ENCODE measurements around the gene NPLOC4. TPM values are rescaled to one million over a fixed set of nuclear protein-coding genes. Genes with fewer than 3 reads are reported as not detected.
A peak's percentile ranks its signal among the peaks of the same experiment; 100 is the strongest.

Gene NPLOC4
- total and polyA plus RNA-seq, 12 donors: 41.7 to 140 (median 80.3) TPM

- Histone ChIP-seq H3K27ac (peak overlapping the region in 3 of 5 donors; percentile 27 to 99 (median 99)), H3K4me1 (replicated peaks in 1 of 2) (peaks cover 15 to 37% of the 10 kb centered on the region in 2 donors), H3K27me3 (no peaks in the 10 kb centered on the region), H3K9me3 (replicated peaks in 1 of 3) (no peaks in the 10 kb centered on the region), H3K36me3 (replicated peaks in 1 of 2) (peaks cover 0 to 32% of the 10 kb centered on the region in 2 donors), H3K4me3 (peak overlapping the region in 3 of 4 donors; percentile 84 to 95 (median 92))
- DNase-seq: peak in 1 of 7 donors; percentile 30
- WGBS, 4 donors: 13 to 33% (median 20%) methylated on average over 11 to 22 of the region's 22 CpGs
- intact Hi-C loops (cut with DNase I): loop anchor here (10.0 kb wide), 1 partner anchor 95 kb away; no protein-coding TSS in a partner anchor
- no peak for TF ChIP-seq CTCF (IDR thresholded peaks at IDR 0.05)
- no peak for TF ChIP-seq POLR2A (IDR thresholded peaks at IDR 0.05)
Observed at GRCh38 chr17:81509972-81510784, 126.7 kb downstream of the NPLOC4 start.

DNA sequence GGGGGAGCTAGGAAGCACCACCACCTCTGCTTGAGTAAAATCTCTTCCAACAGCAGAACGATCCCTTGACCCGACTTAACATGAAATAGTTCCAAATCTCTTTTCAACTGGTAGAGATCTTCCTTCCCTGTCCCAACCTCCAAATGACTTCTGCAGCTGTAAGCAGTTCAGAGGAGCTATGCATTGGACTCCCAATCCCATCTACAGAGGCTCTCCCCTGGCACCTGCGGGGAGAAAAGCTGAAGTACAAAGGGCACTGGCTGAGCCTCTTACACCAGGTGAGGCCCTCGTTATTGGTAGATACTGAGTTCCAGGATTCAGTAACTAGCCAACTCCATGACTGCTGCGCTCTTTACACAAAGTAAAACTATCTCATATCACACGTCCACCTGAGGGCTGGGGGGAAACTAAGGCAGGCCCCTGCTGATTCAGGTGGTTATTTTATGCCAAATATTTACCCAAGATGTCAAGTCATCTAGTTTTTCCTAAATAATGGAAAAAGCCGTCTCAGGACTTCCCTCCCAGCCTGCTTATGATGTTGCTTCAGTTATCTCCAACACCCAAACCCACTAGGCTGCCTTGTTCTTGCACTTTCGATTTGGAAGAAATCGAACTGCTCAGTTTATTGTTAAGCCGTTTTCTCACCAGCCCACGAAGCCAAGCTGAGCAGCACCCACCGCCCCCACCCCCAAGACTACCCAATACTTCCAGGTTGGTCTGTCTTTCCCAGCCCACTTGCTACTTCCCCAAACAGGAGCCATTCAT, 127.5 kb downstream of the NPLOC4 start:
- Histone ChIP-seq H3K9me3 (replicated peaks in 1 of 3) (no peaks in the 10 kb centered on the region), H3K36me3 (replicated peaks in 1 of 2) (peaks cover 0 to 32% of the 10 kb centered on the region in 2 donors), H3K4me1 (replicated peaks in 1 of 2) (peaks cover 15 to 37% of the 10 kb centered on the region in 2 donors), H3K27me3 (no peaks in the 10 kb centered on the region), H3K27ac (peak overlapping the region in 3 of 5 donors; percentile 27 to 44 (median 30)), H3K4me3 (peak overlapping the region in 2 of 4 donors; percentile 21 to 92)
- DNase-seq: no peak
- no peak for TF ChIP-seq CTCF (IDR thresholded peaks at IDR 0.05)
- no peak for TF ChIP-seq POLR2A (IDR thresholded peaks at IDR 0.05)
- WGBS, 4 donors: 40 to 51% (median 45%) methylated on average over 12 of the region's 12 CpGs
- intact Hi-C loops (cut with DNase I): no loop called here

- peaks cover 0 to 32% of the 10 kb centered on the region in 2 donors for H3K36me3 ChIP-seq (replicated peaks in 1 of 2)
- H3K4me1 ChIP-seq (replicated peaks in 1 of 2): peaks cover 15 to 30% of the 10 kb centered on the region in 2 donors
- intact Hi-C loops (cut with DNase I): no loop called here
- H3K4me3 ChIP-seq: peak overlapping the region in 1 of 4 donors; percentile 92
- H3K9me3 ChIP-seq (replicated peaks in 1 of 3): no peaks in the 10 kb centered on the region
- 51 to 56% (median 55%) methylated on average over 10 of the region's 10 CpGs for WGBS, 4 donors
- peak overlapping the region in 1 of 5 donors; percentile 30 for H3K27ac ChIP-seq
- H3K27me3 ChIP-seq: no peaks in the 10 kb centered on the region
- DNase-seq: peak in 3 of 7 donors; percentile 40 to 66 (median 59)
- TF ChIP-seq POLR2A (IDR thresholded peaks at IDR 0.05): no peak
- no peak for TF ChIP-seq CTCF (IDR thresholded peaks at IDR 0.05)
Observed at GRCh38 chr17:81508639-81509206, 128.2 kb downstream of the NPLOC4 start.

Small RNA genes within 50 kb of the gene (small RNA-seq; reads per million reads assigned to genes)
- gene RF00019: 0 reads per million in 2 donors

Other genes starting within 250 kb of the NPLOC4 start
- 10 to 100 TPM in 8 of 9 donors, 1 to 10 TPM in 1; 1.7 to 35.3 (median 18.5) TPM for gene BAHCC1, start 241.7 kb downstream of the NPLOC4 start, total RNA-seq
- 10 to 100 TPM in 2 of 3 donors, 1 to 10 TPM in 1; 2.1 to 68.0 (median 18.2) TPM for gene BAHCC1, start 241.7 kb downstream of the NPLOC4 start, polyA plus RNA-seq
- gene ACTG1, start 124.3 kb downstream of the NPLOC4 start, total RNA-seq: 1,000 to 10,000 TPM in 8 of 9 donors, 100 to 1,000 TPM in 1; 842 to 6,446 (median 2,440) TPM
- gene ACTG1, start 124.3 kb downstream of the NPLOC4 start, polyA plus RNA-seq: 1,000 to 10,000 TPM in 2 of 3 donors, 100 to 1,000 TPM in 1; 828 to 1,140 (median 1,059) TPM
- gene FSCN2, start 108.7 kb downstream of the NPLOC4 start, total RNA-seq: 1 to 10 TPM in 4 of 9 donors, under 1 TPM in 5; 0.22 to 1.9 (median 0.72) TPM
- gene FSCN2, start 108.7 kb downstream of the NPLOC4 start, polyA plus RNA-seq: 1 to 10 TPM in 1 of 3 donors, under 1 TPM in 1, not detected in 1; 0.51 to 1.7 TPM
- gene FAAP100, start 84.8 kb downstream of the NPLOC4 start, total RNA-seq: 10 to 100 TPM in 8 of 9 donors, 1 to 10 TPM in 1; 8.5 to 35.1 (median 29.4) TPM
- gene FAAP100, start 84.8 kb downstream of the NPLOC4 start, polyA plus RNA-seq: 10 to 100 TPM in 2 of 3 donors, 1 to 10 TPM in 1; 2.5 to 89.0 (median 41.0) TPM
- gene TSPAN10, start 84 bp upstream of the NPLOC4 start, total RNA-seq: 1 to 10 TPM in 7 of 9 donors, under 1 TPM in 2; 0.18 to 5.9 (median 2.1) TPM
- 1 to 10 TPM in 2 of 3 donors, under 1 TPM in 1; 0.27 to 3.9 (median 2.2) TPM for gene TSPAN10, start 84 bp upstream of the NPLOC4 start, polyA plus RNA-seq
- gene PDE6G, start 19.4 kb upstream of the NPLOC4 start, total RNA-seq: 1 to 10 TPM in 5 of 9 donors, under 1 TPM in 1, not detected in 3; 0.35 to 2.3 (median 1.7) TPM
- gene PDE6G, start 19.4 kb upstream of the NPLOC4 start, polyA plus RNA-seq: 1 to 10 TPM; 1.2 to 5.9 (median 2.6) TPM
- gene OXLD1, start 29.5 kb upstream of the NPLOC4 start, total RNA-seq: 10 to 100 TPM; 30.9 to 67.0 (median 50.2) TPM
- gene OXLD1, start 29.5 kb upstream of the NPLOC4 start, polyA plus RNA-seq: 100 to 1,000 TPM in 2 of 3 donors, 1 to 10 TPM in 1; 3.7 to 166 (median 120) TPM
- 10 to 100 TPM in 8 of 9 donors, 1 to 10 TPM in 1; 7.5 to 23.5 (median 15.6) TPM for gene CCDC137, start 29.6 kb upstream of the NPLOC4 start, total RNA-seq
- 10 to 100 TPM; 12.6 to 46.0 (median 15.0) TPM for gene CCDC137, start 29.6 kb upstream of the NPLOC4 start, polyA plus RNA-seq
- gene ARL16, start 46.7 kb upstream of the NPLOC4 start, total RNA-seq: 10 to 100 TPM; 22.2 to 40.3 (median 29.9) TPM
- gene ARL16, start 46.7 kb upstream of the NPLOC4 start, polyA plus RNA-seq: 100 to 1,000 TPM in 1 of 3 donors, 10 to 100 TPM in 2; 18.5 to 105 (median 79.8) TPM
- 100 to 1,000 TPM in 3 of 9 donors, 10 to 100 TPM in 6; 51.7 to 167 (median 95.4) TPM for gene HGS, start 46.9 kb upstream of the NPLOC4 start, total RNA-seq
- gene HGS, start 46.9 kb upstream of the NPLOC4 start, polyA plus RNA-seq: 100 to 1,000 TPM; 130 to 384 (median 300) TPM
- 10 to 100 TPM; 24.0 to 98.8 (median 85.2) TPM for gene MRPL12, start 66.3 kb upstream of the NPLOC4 start, total RNA-seq
- gene MRPL12, start 66.3 kb upstream of the NPLOC4 start, polyA plus RNA-seq: 100 to 1,000 TPM in 2 of 3 donors, 10 to 100 TPM in 1; 60.7 to 159 (median 141) TPM
- gene SLC25A10, start 75.2 kb upstream of the NPLOC4 start, total RNA-seq: 10 to 100 TPM in 8 of 9 donors, 1 to 10 TPM in 1; 8.8 to 36.1 (median 19.6) TPM
- gene SLC25A10, start 75.2 kb upstream of the NPLOC4 start, polyA plus RNA-seq: 10 to 100 TPM in 2 of 3 donors, 1 to 10 TPM in 1; 3.5 to 33.1 (median 29.2) TPM
- gene GCGR, start 167.0 kb upstream of the NPLOC4 start, total RNA-seq: 1 to 10 TPM in 3 of 9 donors, under 1 TPM in 3, not detected in 3; 0.11 to 2.9 (median 1.2) TPM
- 10 to 100 TPM in 1 of 3 donors, 1 to 10 TPM in 1, under 1 TPM in 1; 0.29 to 48.7 (median 4.1) TPM for gene GCGR, start 167.0 kb upstream of the NPLOC4 start, polyA plus RNA-seq
- 100 to 1,000 TPM in 2 of 9 donors, 10 to 100 TPM in 7; 63.5 to 115 (median 82.5) TPM for gene MCRIP1, start 196.2 kb upstream of the NPLOC4 start, total RNA-seq
- gene MCRIP1, start 196.2 kb upstream of the NPLOC4 start, polyA plus RNA-seq: 100 to 1,000 TPM in 2 of 3 donors, 1 to 10 TPM in 1; 5.0 to 248 (median 144) TPM
- gene PPP1R27, start 197.9 kb upstream of the NPLOC4 start, total RNA-seq: under 1 TPM in 3 of 9 donors, not detected in 6; 0.11 to 0.92 (median 0.46) TPM
- 1 to 10 TPM in 2 of 3 donors, under 1 TPM in 1; 0.22 to 3.1 (median 2.6) TPM for gene PPP1R27, start 197.9 kb upstream of the NPLOC4 start, polyA plus RNA-seq
- gene P4HB, start 223.4 kb upstream of the NPLOC4 start, total RNA-seq: 1,000 to 10,000 TPM in 5 of 9 donors, 100 to 1,000 TPM in 4; 583 to 2,018 (median 1,095) TPM
- 1,000 to 10,000 TPM in 1 of 3 donors, 100 to 1,000 TPM in 2; 546 to 2,717 (median 747) TPM for gene P4HB, start 223.4 kb upstream of the NPLOC4 start, polyA plus RNA-seq
- gene ARHGDIA, start 234.2 kb upstream of the NPLOC4 start, total RNA-seq: 100 to 1,000 TPM; 123 to 491 (median 203) TPM
- 100 to 1,000 TPM; 180 to 324 (median 250) TPM for gene ARHGDIA, start 234.2 kb upstream of the NPLOC4 start, polyA plus RNA-seq